ENCODE data around the gene FLOT2. TPM values are rescaled to one million over a fixed set of nuclear protein-coding genes. Genes with fewer than 3 reads are reported as not detected.

The FLOT2 gene
- total and polyA plus RNA-seq, 2 of the 8 experiments (the other 6 are each of a cell fraction or from before 2014, with no cell fraction given), result 116 to 189 TPM

GRCh38 chr17:28920201-28920600 lies 22.7 kb upstream of the FLOT2 start:
- Histone ChIP-seq H3K18ac (ENCODE audit: extremely low read depth, low read length) (no peak overlapping the region), H4K20me1 (replicated peaks in 1 of 2; ENCODE audit: control insufficient read depth in 1 of 2, insufficient read depth in 2 of 2, low read length in 2 of 2) (peaks cover 4 to 14% of the 10 kb centered on the region in 2 experiments), H3K36me3 (ENCODE audit: control insufficient read depth in 2 of 4, insufficient read depth in 4 of 4, low read length in 3 of 4) (peaks cover 28 to 86% (median 77%) of the 10 kb centered on the region in 4 experiments), H2BK12ac (ENCODE audit: low read depth, low read length) (no peak overlapping the region), H3K56ac (replicated peaks; ENCODE audit: insufficient read length, low read depth, low read length) (no peak overlapping the region), H3K4me2 (ENCODE audit: insufficient read depth in 1 of 2, low read depth in 2 of 2, low read length in 2 of 2) (no peak overlapping the region), H3K27me3 (replicated peaks in 1 of 4; ENCODE audit: control insufficient read depth in 3 of 4, extremely low read depth in 1 of 4, insufficient read depth in 3 of 4, low read length in 3 of 4) (no peaks in the 10 kb centered on the region), H2BK15ac (ENCODE audit: low read length) (no peak overlapping the region), H2BK20ac (ENCODE audit: low read length) (no peak overlapping the region), H3K79me2 (ENCODE audit: control insufficient read depth in 1 of 2, insufficient read depth in 2 of 2, low read length in 2 of 2) (0 out of 4 replicates have a peak, but pooled peaks cover 0 to 6% of the 10 kb centered on the region in 2 experiments), H2AFZ (ENCODE audit: low read length) (no peak overlapping the region), H3K23me2 (ENCODE audit: low read depth, low read length) (no peaks in the 10 kb centered on the region), H3K4me1 (replicated peaks in 1 of 4; ENCODE audit: control insufficient read depth in 3 of 4, insufficient read depth in 4 of 4, low read length in 3 of 4) (no peaks in the 10 kb centered on the region), H2BK5ac (ENCODE audit: low read depth, low read length) (no peak overlapping the region), H3K23ac (ENCODE audit: insufficient read length) (no peak overlapping the region), H3K79me1 (ENCODE audit: low read depth, low read length) (peaks cover 6% of the 10 kb centered on the region), H4K8ac (ENCODE audit: extremely low read depth, insufficient read depth, low read length) (no peak overlapping the region), H3K9ac (replicated peaks in 1 of 4; ENCODE audit: extremely low read depth in 1 of 4, low read depth in 3 of 4, low read length in 3 of 4) (no peak overlapping the region), H3K27ac (ENCODE audit: low read depth, low read length) (no peak overlapping the region), H4K5ac (ENCODE audit: insufficient read length, low read depth, low read length) (no peak overlapping the region), H3K4ac (replicated peaks; ENCODE audit: insufficient read length, low read depth, low read length) (no peak overlapping the region), H3K4me3 (ENCODE audit: extremely low read depth in 1 of 4, insufficient read depth in 2 of 4, low read depth in 3 of 4, low read length in 4 of 4) (no peak overlapping the region), H4K91ac (replicated peaks; ENCODE audit: insufficient read length, low read length) (no peak overlapping the region), H2AK5ac (ENCODE audit: low read depth, low read length) (no peak overlapping the region), H2BK120ac (replicated peaks; ENCODE audit: low read depth, low read length) (no peak overlapping the region), H3K14ac (ENCODE audit: insufficient read length) (no peak overlapping the region), H3K9me3 (ENCODE audit: insufficient read depth in 2 of 2, low read depth in 1 of 2, low read length in 1 of 2) (no peaks in the 10 kb centered on the region)
- POLR2A ChIA-PET (ENCODE audit: partially characterized antibody), result interaction anchor here (0.6 to 1.5 kb wide), 2 partner anchors 20 to 196 kb away, joined by 3 to 4 read pairs; no protein-coding TSS in a partner anchor
- no peak for FAIRE-seq
- CTCF ChIA-PET (ENCODE audit: partially characterized antibody), result interaction anchor here (0.6 to 16.4 kb wide), 5 partner anchors 10 to 794 kb away, joined by 3 to 123 read pairs (median 3); no protein-coding TSS in a partner anchor
- TF ChIP-seq CTCF (IDR thresholded peaks at IDR 0.05; ENCODE audit: control extremely low read depth in 1 of 3, insufficient read depth in 1 of 3, low read depth in 1 of 3, low read length in 3 of 3), result no peak
- no peak for TF ChIP-seq POLR2A (IDR thresholded peaks at IDR 0.05; ENCODE audit: control extremely low read depth in 1 of 2, low read depth in 2 of 2, low read length in 2 of 2)
- no peak for DNase-seq (ENCODE audit: low read depth in 1 of 2, low spot score in 2 of 2)

Measured in H1 (cell line).